CD4-positive, alpha-beta T cell treated with Interferon gamma for 1 hour (primary cell): ENCODE data around the gene CD109.
"Not testable (repeated sequence)": the region's sequence is repeated elsewhere in the genome, so short reads cannot be mapped to it uniquely, and the experiment has no call there.

Source experiments
- DNase-seq: peaks from one replicate; pipeline ENCODE4 v3.0.0-alpha.2; 2020

The CD109 gene

GRCh38 chr6:73690056-73690455, 5.9 kb upstream of the CD109 start:
- no peak for DNase-seq

GRCh38 chr6:73691512-73691911, 4.5 kb upstream of the CD109 start:
- no peak for DNase-seq

GRCh38 chr6:73694711-73695411, 1.1 kb upstream of the CD109 start:
- DNase-seq, result no peak

- no peak for DNase-seq
These were observed 1.1 kb downstream of the CD109 start for GRCh38 chr6:73696966-73697655.

- DNase-seq, result no peak
These were observed 3.9 kb downstream of the CD109 start for GRCh38 chr6:73699676-73700459.

- no peak for DNase-seq
These were observed 6.4 kb downstream of the CD109 start for GRCh38 chr6:73702444-73702843.

- DNase-seq, result no peak
These were observed 7.5 kb downstream of the CD109 start for GRCh38 chr6:73703466-73703865.

- no peak for DNase-seq
These were observed 8.3 kb downstream of the CD109 start for GRCh38 chr6:73704260-73704659.

GRCh38 chr6:73704798-73705197, 8.8 kb downstream of the CD109 start:
- DNase-seq, result no peak

- no peak for DNase-seq
These were observed 11.0 kb downstream of the CD109 start for GRCh38 chr6:73706971-73707370.

GRCh38 chr6:73710470-73710869, 14.5 kb downstream of the CD109 start:
- no peak for DNase-seq

- no peak for DNase-seq
These were observed 14.9 kb downstream of the CD109 start for GRCh38 chr6:73710948-73711347.

GRCh38 chr6:73712535-73713173, 16.7 kb downstream of the CD109 start:
- no peak for DNase-seq

GRCh38 chr6:73713426-73714147, 17.6 kb downstream of the CD109 start:
- no peak for DNase-seq

GRCh38 chr6:73715111-73715508, 19.1 kb downstream of the CD109 start:
- DNase-seq, result not testable (repeated sequence)

GRCh38 chr6:73719046-73719445, 23.0 kb downstream of the CD109 start:
- DNase-seq, result no peak

GRCh38 chr6:73722318-73723060, 26.5 kb downstream of the CD109 start:
- DNase-seq, result no peak

- DNase-seq, result not testable (repeated sequence)
These were observed 27.5 kb downstream of the CD109 start for GRCh38 chr6:73723480-73723879.

- no peak for DNase-seq
These were observed 28.4 kb downstream of the CD109 start for GRCh38 chr6:73724389-73724788.

GRCh38 chr6:73725192-73725591, 29.2 kb downstream of the CD109 start:
- peak; percentile 21 for DNase-seq

GRCh38 chr6:73727114-73727513, 31.1 kb downstream of the CD109 start:
- DNase-seq, result no peak
